Heart left ventricle (tissue), 16 donors: Measurements from ENCODE around the gene ZBTB46. TPM values are rescaled to one million over a fixed set of nuclear protein-coding genes. Genes with fewer than 3 reads are reported as not detected.
A peak's percentile ranks its signal among the peaks of the same experiment; 100 is the strongest.

Source experiments
- ATAC-seq, 4 donors: fragments of 200-7000 bp; cut with Tn5 transposase; one replicate each; pipeline ENCODE4 v1.9.1; 2020 to 2022; ENCODE audit warnings: moderate library complexity in 4 of 4, mild to moderate bottlenecking in 3 of 4, moderate number of reproducible peaks in 1 of 4
- DNase-seq, 5 donors: peaks; one replicate each; pipeline ENCODE4 v3.0.0-alpha.2; 2020
- H3K27ac ChIP-seq, 12 donors: fragments of 200-600 bp; sonication (generic) in 4 of 12; one replicate each; pipeline versions ENCODE4 v1.5.0 to v1.8.0; 2016 to 2022; ENCODE audit warnings: mild to moderate bottlenecking in 2 of 12
- H3K27me3 ChIP-seq, 9 donors: fragments of 200-600 bp; sonication (generic) in 2 of 9; one replicate each; pipeline versions ENCODE4 v1.5.1 to v1.8.0; 2016 to 2022; ENCODE audit warnings: mild to moderate bottlenecking in 3 of 9
- H3K36me3 ChIP-seq, 9 donors: fragments of 200-600 bp; sonication (generic) in 2 of 9; one replicate each; pipeline versions ENCODE4 v1.5.0 to v1.8.0; 2018 to 2022; ENCODE audit warnings: mild to moderate bottlenecking in 2 of 9
- H3K4me1 ChIP-seq, 12 donors: fragments of 200-600 bp; sonication (generic) in 4 of 12; one replicate each; pipeline versions ENCODE4 v1.5.0 to v1.8.0; 2016 to 2022; ENCODE audit warnings: mild to moderate bottlenecking in 3 of 12
- H3K4me3 ChIP-seq, 12 donors: fragments of 200-600 bp; sonication (generic) in 4 of 12; one replicate each; pipeline versions ENCODE4 v1.5.0 to v1.8.0; 2017 to 2022; ENCODE audit warnings: mild to moderate bottlenecking in 9 of 12, moderate library complexity in 4 of 12
- H3K9me3 ChIP-seq, 12 donors: fragments of 200-600 bp; sonication (generic) in 4 of 12; one replicate each; pipeline versions ENCODE4 v1.5.0 to v1.8.0; 2016 to 2022; ENCODE audit warnings: mild to moderate bottlenecking in 1 of 12
- POLR2A ChIP-seq, 2 donors: fragments of 450-650 bp; IDR thresholded peaks; one replicate each; pipeline ENCODE4 v1.6.1; 2017; ENCODE audit warnings: antibody characterized with exemption in 2 of 2, mild to moderate bottlenecking in 2 of 2, moderate library complexity in 2 of 2
- WGBS, 4 donors: extraction: QIAGEN DNeasy Blood & Tissue Kit in 2 of 4; methylation state at CpG; one replicate each; pipeline versions ENCODE4 v1.1.5 to v1.1.7; 2013 to 2018; 5-methylcytosine and 5-hydroxymethylcytosine counted together
- intact Hi-C, 10 donors: fragments of 100-400 bp; cut with DNase I; formaldehyde crosslinking; loops; one replicate each; pipeline versions ENCODE4 v1.11.1 to v1.14.2; 2022
- polyA plus RNA-seq, 2 donors: library from polyadenylated mRNA; stranded (reverse); fragments of 200-250 nt; gene quantifications; one replicate each; pipeline ENCODE4 v1.2.3, GENCODE V29; 2013
- total RNA-seq, 9 donors: library from RNA; depleted of rRNA in 2 of 9; stranded (reverse); fragments of >200 nt in 2 of 9; fragmentation: NEBNext Ultra II Directional in 3 of 9; extraction: Animal tissue kit (Norgen Biotek cat#: 25700) in 3 of 9; gene quantifications; one replicate each; pipeline versions ENCODE4 v1.1.0 to v1.2.4, GENCODE V29; 2016 to 2023
- TF ChIP-seq, protein P1 (sequence below), 12 donors: fragments of 200-600 bp; sonication (generic) in 4 of 12; IDR thresholded peaks; one replicate each; pipeline versions ENCODE4 v1.5.0 to v1.8.0; 2018 to 2022; ENCODE audit warnings: antibody characterized with exemption in 12 of 12, mild to moderate bottlenecking in 5 of 12
- donor health status: ischemic (EF 13 %, LVEDD 7.1; RV severe dilation, severe dysfunction).
- donor health status: healthy with polysubstance abuse.
- donor health status: DM: no; HTN: yes; CAD: no.
- donor health status: DM: no; HTN: no; CAD: no.
- donor health status: ischemic (EF 25% LVEDD 6.9; RV normal size, moderate dysfunction).
- donor health status: ischemic (EF 25% LVEDD 5.7; RV mildly dilated, moderate dysfunction).
- donor health status: healthy.
- donor health status: DM: yes; HTN: yes; CAD: no.
- donor health status: ischemic (EF 35%, LVEDD 5.7; RV mildly dilated, moderate dysfunction).
- donor health status: nonischemic (EF 11% LVEDD 7.7; RV severe dilation, severe dysfunction).
- donor health status: DM: yes; HTN: yes; CAD: no.
- donor health status: PGD.
- donor health status: ischemic (EF 29% LVEDD 5.4; RV normal size, mild dysfunction).
- donor health status: nonischemic (EF 23%, LVEDD 6.1; RV moderate dilation, normal function).

The ZBTB46 gene
- total and polyA plus RNA-seq, 11 donors = 6.6 to 27.4 (median 14.3) TPM

DNA sequence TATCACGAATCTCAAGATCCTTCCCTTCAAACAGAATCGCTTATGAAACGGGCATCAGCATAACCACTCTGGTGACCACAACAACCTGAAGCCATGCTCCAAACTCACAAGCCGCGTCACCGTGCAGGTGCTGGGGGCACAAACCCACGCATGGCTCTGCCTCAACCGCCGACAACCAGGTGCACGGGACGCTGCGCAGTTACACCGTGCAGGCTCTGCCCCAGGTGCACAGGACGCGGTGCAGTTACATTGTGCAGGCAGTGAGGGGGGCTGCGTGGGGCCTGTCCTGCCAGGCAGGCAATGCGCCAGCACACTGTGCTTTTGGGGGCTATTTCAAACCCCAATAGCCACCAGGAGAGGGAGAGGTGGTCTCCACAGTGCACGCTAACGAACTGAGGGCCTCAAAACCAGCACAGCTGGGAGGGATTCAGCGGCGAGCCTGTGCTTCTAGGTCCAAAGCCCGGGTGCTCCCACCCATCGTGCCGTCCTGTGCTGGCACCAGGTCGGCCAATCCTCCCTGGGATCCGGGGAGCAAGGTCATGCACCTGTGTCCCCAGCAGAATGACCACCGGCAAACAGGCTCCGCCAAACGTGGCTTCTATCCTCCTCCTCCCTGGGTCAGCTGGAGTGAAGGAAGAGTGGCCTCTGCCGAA is 35.8 kb downstream of the ZBTB46 start:
- peak in 1 of 4 donors; percentile 14 for ATAC-seq
- TF ChIP-seq, protein P1, sequence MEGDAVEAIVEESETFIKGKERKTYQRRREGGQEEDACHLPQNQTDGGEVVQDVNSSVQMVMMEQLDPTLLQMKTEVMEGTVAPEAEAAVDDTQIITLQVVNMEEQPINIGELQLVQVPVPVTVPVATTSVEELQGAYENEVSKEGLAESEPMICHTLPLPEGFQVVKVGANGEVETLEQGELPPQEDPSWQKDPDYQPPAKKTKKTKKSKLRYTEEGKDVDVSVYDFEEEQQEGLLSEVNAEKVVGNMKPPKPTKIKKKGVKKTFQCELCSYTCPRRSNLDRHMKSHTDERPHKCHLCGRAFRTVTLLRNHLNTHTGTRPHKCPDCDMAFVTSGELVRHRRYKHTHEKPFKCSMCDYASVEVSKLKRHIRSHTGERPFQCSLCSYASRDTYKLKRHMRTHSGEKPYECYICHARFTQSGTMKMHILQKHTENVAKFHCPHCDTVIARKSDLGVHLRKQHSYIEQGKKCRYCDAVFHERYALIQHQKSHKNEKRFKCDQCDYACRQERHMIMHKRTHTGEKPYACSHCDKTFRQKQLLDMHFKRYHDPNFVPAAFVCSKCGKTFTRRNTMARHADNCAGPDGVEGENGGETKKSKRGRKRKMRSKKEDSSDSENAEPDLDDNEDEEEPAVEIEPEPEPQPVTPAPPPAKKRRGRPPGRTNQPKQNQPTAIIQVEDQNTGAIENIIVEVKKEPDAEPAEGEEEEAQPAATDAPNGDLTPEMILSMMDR (IDR thresholded peaks at IDR 0.05) = no peak
- no peak for TF ChIP-seq POLR2A (IDR thresholded peaks at IDR 0.05)
- Histone ChIP-seq H3K27me3 (no peaks in the 10 kb centered on the region), H3K27ac (no peak overlapping the region), H3K4me3 (no peak overlapping the region), H3K36me3 (peaks cover 0 to 13% (median 3%) of the 10 kb centered on the region in 9 donors), H3K4me1 (peaks cover 0 to 30% (median 19%) of the 10 kb centered on the region in 12 donors), H3K9me3 (no peaks in the 10 kb centered on the region)
- no peak for DNase-seq
- intact Hi-C loops = no loop called here
- whole genome bisulfite sequencing, 4 donors = 91 to 96% (median 93%) methylated on average over 13 to 30 of the region's 30 CpGs

DNA sequence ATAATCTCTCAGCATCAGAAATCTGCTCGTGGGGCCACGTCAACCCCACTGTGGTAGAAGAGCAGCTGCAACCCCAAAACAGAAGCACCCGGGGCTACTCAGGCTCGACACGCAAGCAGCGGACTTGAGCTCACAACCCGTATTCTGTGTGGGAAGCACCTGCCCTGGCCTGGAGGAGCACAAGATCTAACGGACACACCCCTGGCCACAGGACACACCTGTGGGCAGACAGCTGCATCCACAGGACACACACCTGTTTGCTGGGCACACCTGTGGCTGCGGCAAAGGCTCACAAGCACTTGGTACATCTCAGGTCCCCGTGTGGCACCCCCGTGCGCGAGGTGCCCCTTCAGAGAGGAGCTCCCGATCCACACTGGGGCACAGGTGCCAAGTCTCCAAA is 36.5 kb downstream of the ZBTB46 start:
- no peak overlapping the region for H3K4me3 ChIP-seq
- no peaks in the 10 kb centered on the region for H3K9me3 ChIP-seq
- ATAC-seq = no peak
- TF ChIP-seq, protein P1 (IDR thresholded peaks at IDR 0.05) = no peak
- TF ChIP-seq POLR2A (IDR thresholded peaks at IDR 0.05) = no peak
- 90 to 95% (median 90%) methylated on average over 12 to 14 of the region's 14 CpGs for WGBS, 4 donors
- DNase-seq = no peak
- peaks cover 0 to 35% (median 20%) of the 10 kb centered on the region in 12 donors for H3K4me1 ChIP-seq
- no peak overlapping the region for H3K27ac ChIP-seq
- intact Hi-C loops = loop anchor here in 5 of 10 donors (5.0 kb wide), 2 partner anchors 33 to 38 kb away; partner anchors contain the start of gene ZBTB46 (in 1 of the 5)
- H3K27me3 ChIP-seq = no peaks in the 10 kb centered on the region
- peaks cover 0 to 20% (median 10%) of the 10 kb centered on the region in 9 donors for H3K36me3 ChIP-seq

DNA sequence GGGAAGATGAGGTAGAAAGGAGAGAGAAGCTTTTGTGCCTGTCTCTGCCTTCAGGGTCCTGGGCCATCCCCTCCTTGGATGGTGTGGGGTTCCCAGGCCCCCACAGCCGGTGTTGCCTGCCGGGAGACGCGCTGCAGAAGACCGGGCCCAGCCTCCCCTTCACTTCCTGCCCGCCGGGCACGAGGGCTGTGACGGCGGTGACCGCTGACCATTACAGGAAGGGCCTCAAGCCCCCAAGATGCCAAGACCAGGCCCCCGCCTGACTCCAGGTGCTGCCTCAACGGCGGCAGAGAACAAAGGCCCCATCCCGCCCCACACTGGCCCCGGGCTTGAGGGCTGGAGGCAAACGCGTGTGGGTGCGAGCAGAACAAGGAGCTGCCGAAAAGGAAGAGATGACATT is 38.2 kb downstream of the ZBTB46 start:
- WGBS, 4 donors = 53 to 76% (median 57%) methylated on average over 20 of the region's 20 CpGs
- intact Hi-C loops = loop anchor here in 5 of 10 donors (5.0 kb wide), 2 partner anchors 34 to 39 kb away; partner anchors contain the start of gene ZBTB46 (in 1 of the 5)
- ATAC-seq = peak in 1 of 4 donors; percentile 22

More for the DNA sequence above, 38.2 kb downstream of the ZBTB46 start:
- Histone ChIP-seq H3K4me3 (no peak overlapping the region), H3K4me1 (peaks cover 4 to 52% (median 35%) of the 10 kb centered on the region in 12 donors), H3K27ac (peak overlapping the region in 5 of 12 donors; percentile 2 to 88 (median 29)), H3K27me3 (no peaks in the 10 kb centered on the region), H3K36me3 (peaks cover 0 to 38% (median 17%) of the 10 kb centered on the region in 9 donors), H3K9me3 (no peaks in the 10 kb centered on the region)
- DNase-seq = peak in 1 of 5 donors; percentile 25
- TF ChIP-seq, protein P1 (IDR thresholded peaks at IDR 0.05) = no peak
- no peak for TF ChIP-seq POLR2A (IDR thresholded peaks at IDR 0.05)
